ENCODE measurements around the gene GALNT3.
A peak's percentile ranks its signal among the peaks of the same experiment; 100 is the strongest.

DNA sequence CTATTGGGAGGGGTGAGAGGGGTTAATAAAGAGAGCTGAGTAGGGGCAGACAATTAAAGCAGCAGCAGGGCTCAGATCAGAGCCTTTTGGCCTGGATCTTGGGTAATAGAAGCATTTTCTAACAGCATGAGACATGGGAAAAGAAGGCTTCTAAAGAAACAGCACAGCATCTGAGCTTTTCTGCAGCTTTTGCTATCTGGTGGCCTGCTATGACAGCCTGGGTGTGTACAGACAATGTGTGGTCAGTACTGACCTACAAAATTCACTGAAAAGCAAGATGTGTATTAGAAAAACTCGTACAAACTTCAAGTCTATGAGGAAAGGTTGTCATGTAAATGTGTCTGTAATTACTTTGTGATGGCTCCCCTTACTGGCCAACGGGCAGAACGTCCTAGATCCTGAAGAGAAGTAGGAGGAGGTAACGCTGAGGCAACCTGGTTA, 95.6 kb downstream of the GALNT3 start:
- TF ChIP-seq POLR2A (IDR thresholded peaks at IDR 0.05): no peak
- TF ChIP-seq CTCF (IDR thresholded peaks at IDR 0.05 in 4 of 5, conservative IDR thresholded peaks at IDR 0.05 in 1 of 5): peak in 1 of 5 experiments; percentile 18
